Vagina (tissue), 2 donors: ENCODE results near the gene CAVIN1.
"Not testable (repeated sequence)": the region's sequence is repeated elsewhere in the genome, so short reads cannot be mapped to it uniquely, and the experiment has no call there.

ENCODE experiments used
- POLR2A ChIP-seq, 2 donors: fragments of 450-650 bp; IDR thresholded peaks; one replicate each; pipeline ENCODE4 v1.6.1; 2017; ENCODE audit warnings: antibody characterized with exemption in 2 of 2, mild to moderate bottlenecking in 2 of 2, moderate library complexity in 2 of 2
- POLR2AphosphoS5 ChIP-seq, 2 donors: sonication (generic); formaldehyde crosslinking; IDR thresholded peaks; one replicate each; pipeline ENCODE4 v1.9.0; 2017; ENCODE audit warnings: antibody characterized with exemption in 2 of 2, mild to moderate bottlenecking in 2 of 2, low read depth in 1 of 2; ENCODE audit not compliant: insufficient read depth in 1 of 2
- TF ChIP-seq, protein P1 (sequence below), 3 experiments: fragments of 450-650 bp in 2 of 3; fragments of 200-600 bp in 1 of 3; sonication (generic) in 1 of 3; IDR thresholded peaks; one replicate each; pipeline ENCODE4 v1.5.1; 2017 to 2019; ENCODE audit warnings: antibody characterized with exemption in 3 of 3, mild to moderate bottlenecking in 2 of 3, moderate library complexity in 2 of 3

GRCh38 chr17:42360388-42360787 lies 62.7 kb downstream of the CAVIN1 start:
- TF ChIP-seq, protein P1, sequence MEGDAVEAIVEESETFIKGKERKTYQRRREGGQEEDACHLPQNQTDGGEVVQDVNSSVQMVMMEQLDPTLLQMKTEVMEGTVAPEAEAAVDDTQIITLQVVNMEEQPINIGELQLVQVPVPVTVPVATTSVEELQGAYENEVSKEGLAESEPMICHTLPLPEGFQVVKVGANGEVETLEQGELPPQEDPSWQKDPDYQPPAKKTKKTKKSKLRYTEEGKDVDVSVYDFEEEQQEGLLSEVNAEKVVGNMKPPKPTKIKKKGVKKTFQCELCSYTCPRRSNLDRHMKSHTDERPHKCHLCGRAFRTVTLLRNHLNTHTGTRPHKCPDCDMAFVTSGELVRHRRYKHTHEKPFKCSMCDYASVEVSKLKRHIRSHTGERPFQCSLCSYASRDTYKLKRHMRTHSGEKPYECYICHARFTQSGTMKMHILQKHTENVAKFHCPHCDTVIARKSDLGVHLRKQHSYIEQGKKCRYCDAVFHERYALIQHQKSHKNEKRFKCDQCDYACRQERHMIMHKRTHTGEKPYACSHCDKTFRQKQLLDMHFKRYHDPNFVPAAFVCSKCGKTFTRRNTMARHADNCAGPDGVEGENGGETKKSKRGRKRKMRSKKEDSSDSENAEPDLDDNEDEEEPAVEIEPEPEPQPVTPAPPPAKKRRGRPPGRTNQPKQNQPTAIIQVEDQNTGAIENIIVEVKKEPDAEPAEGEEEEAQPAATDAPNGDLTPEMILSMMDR (IDR thresholded peaks at IDR 0.05): not testable (repeated sequence)
- TF ChIP-seq POLR2AphosphoS5 (IDR thresholded peaks at IDR 0.05; ENCODE audit: insufficient read depth in 1 of 2, low read depth in 1 of 2); POLR2A (IDR thresholded peaks at IDR 0.05): not testable (repeated sequence)
